Transverse colon (tissue), 4 donors: Measurements from ENCODE around the gene DHRS3. TPM values are rescaled to one million over a fixed set of nuclear protein-coding genes. Genes with fewer than 3 reads are reported as not detected.
"Not testable (repeated sequence)": the region's sequence is repeated elsewhere in the genome, so short reads cannot be mapped to it uniquely, and the experiment has no call there.

Experiments
- DNase-seq: peaks from one replicate; pipeline ENCODE4 v3.0.0-alpha.2; 2019
- H3K27ac ChIP-seq, 4 donors: fragments of 200-600 bp; sonication (generic); 2 replicates each; pipeline ENCODE4 v1.5.1; 2016 to 2018; ENCODE audit warnings: inconsistent platforms in 4 of 4
- H3K27me3 ChIP-seq: fragments of 200-600 bp; sonication (generic); 2 replicates; pipeline ENCODE4 v1.5.1; 2017; ENCODE audit warnings: inconsistent platforms
- H3K36me3 ChIP-seq, 4 donors: fragments of 200-600 bp; sonication (generic); 2 replicates each; pipeline ENCODE4 v1.5.1; 2017 to 2019; ENCODE audit warnings: inconsistent platforms in 4 of 4
- H3K4me1 ChIP-seq, 4 donors: fragments of 200-600 bp; sonication (generic); 2 replicates each; pipeline ENCODE4 v1.5.1; 2017 to 2020; ENCODE audit warnings: inconsistent platforms in 4 of 4
- H3K4me3 ChIP-seq, 4 donors: fragments of 200-600 bp; sonication (generic); 1 replicate in 1 of 4; 2 replicates in 3 of 4; pipeline versions ENCODE4 v1.5.1 to v1.6.1; 2017 to 2019; ENCODE audit warnings: inconsistent platforms in 4 of 4
- H3K9me3 ChIP-seq, 2 donors: fragments of 200-600 bp; sonication (generic); 2 replicates each; pipeline ENCODE4 v1.5.1; 2017 to 2019; ENCODE audit warnings: inconsistent platforms in 2 of 2
- CTCF ChIP-seq, 5 experiments: fragments of 200-600 bp in 3 of 5; fragments of 450-650 bp in 2 of 5; sonication (generic) in 3 of 5; IDR thresholded peaks; 1 replicate in 2 of 5; 2 replicates in 3 of 5; pipeline ENCODE4 v1.5.1; 2016 to 2017; ENCODE audit warnings: antibody characterized with exemption in 5 of 5, inconsistent platforms in 3 of 5, mild to moderate bottlenecking in 2 of 5, moderate library complexity in 1 of 5
- EP300 ChIP-seq: sonication (generic); formaldehyde crosslinking; IDR thresholded peaks from one replicate; pipeline ENCODE4 v1.6.1; 2017; ENCODE audit warnings: antibody characterized with exemption, low read depth
- POLR2A ChIP-seq: fragments of 450-650 bp; IDR thresholded peaks from one replicate; pipeline ENCODE4 v1.6.1; 2016; ENCODE audit warnings: antibody characterized with exemption, mild to moderate bottlenecking, moderate library complexity
- POLR2AphosphoS5 ChIP-seq, 3 donors: sonication (generic); formaldehyde crosslinking; IDR thresholded peaks; one replicate each; pipeline ENCODE4 v1.6.1; 2016; ENCODE audit warnings: antibody characterized with exemption in 3 of 3
- WGBS, 2 donors: methylation state at CpG; one replicate each; pipeline ENCODE4 v1.1.5; 2018; ENCODE audit warnings: low coverage in 1 of 2; 5-methylcytosine and 5-hydroxymethylcytosine counted together
- in situ Hi-C, 4 donors: fragments of 200-750 bp; cut with MboI; loops; one replicate each; pipeline versions ENCODE4 v1.15.0 to v1.15.1; 2017; ENCODE audit warnings: low sequenced_read_pairs in 3 of 4, low pct_ligation_motif_present in 1 of 4, low pct_unique_long_range_greater_than_20kb in 1 of 4
- intact Hi-C: fragments of 100-400 bp; cut with DNase I; formaldehyde crosslinking; loops from one replicate; pipeline ENCODE4 v1.15.1; 2023; ENCODE audit warnings: low total_unique reads
- total RNA-seq, 4 donors: library from RNA; depleted of rRNA; stranded (reverse); fragments of >200 nt; gene quantifications; one replicate each; pipeline ENCODE4 v1.1.0, GENCODE V29; 2016

DHRS3 gene
- total RNA-seq, 4 donors from 2014 or later: 55.3 to 122 (median 103) TPM

- H3K36me3 ChIP-seq: no peaks in the 10 kb centered on the region
- no peaks in the 10 kb centered on the region for H3K9me3 ChIP-seq
- H3K27ac ChIP-seq: no peak overlapping the region
- no peaks in the 10 kb centered on the region for H3K27me3 ChIP-seq
- no peak overlapping the region for H3K4me3 ChIP-seq
- DNase-seq: no peak
- H3K4me1 ChIP-seq: no peaks in the 10 kb centered on the region
- intact Hi-C loops (no loop called here), in situ Hi-C loops (loop anchor here in 2 of 4 donors (25.0 kb wide), 1 partner anchor 336 kb away; no protein-coding TSS in a partner anchor)
- TF ChIP-seq EP300: no peak
- TF ChIP-seq CTCF (IDR thresholded peaks at IDR 0.05): no peak
- no peak for TF ChIP-seq POLR2AphosphoS5 (IDR thresholded peaks at IDR 0.05)
- TF ChIP-seq POLR2A: no peak
- WGBS, 2 donors: 87% methylated on average over 7 of the region's 7 CpGs; no CpG with 5 or more reads in 1 of the 2 donors
Measured at GRCh38 chr1:12648741-12649140, 30.7 kb upstream of the DHRS3 start.

- H3K36me3 ChIP-seq, H3K27me3 ChIP-seq, H3K9me3 ChIP-seq, H3K27ac ChIP-seq, DNase-seq, H3K4me1 ChIP-seq, H3K4me3 ChIP-seq, intact Hi-C loops: not testable (repeated sequence)
- 90 to 92% methylated on average over 3 to 9 of the region's 9 CpGs for WGBS, 2 donors
- in situ Hi-C loops: loop anchor here in 2 of 4 donors (25.0 kb wide), 1 partner anchor 333 kb away; no protein-coding TSS in a partner anchor
Measured at GRCh38 chr1:12645401-12645800, 27.4 kb upstream of the DHRS3 start.

- no peaks in the 10 kb centered on the region for H3K27me3 ChIP-seq
- no peak overlapping the region for H3K27ac ChIP-seq
- peaks cover 6 to 15% of the 10 kb centered on the region in 2 donors for H3K9me3 ChIP-seq
- intact Hi-C loops (no loop called here), in situ Hi-C loops (loop anchor here in 2 of 4 donors (25.0 kb wide), 1 partner anchor 333 kb away; no protein-coding TSS in a partner anchor)
- H3K4me1 ChIP-seq: no peaks in the 10 kb centered on the region
- no peak overlapping the region for H3K4me3 ChIP-seq
- 85 to 89% methylated on average over 2 of the region's 2 CpGs for WGBS, 2 donors
- H3K36me3 ChIP-seq: no peaks in the 10 kb centered on the region
- no peak for DNase-seq
- no peak for TF ChIP-seq POLR2AphosphoS5 (IDR thresholded peaks at IDR 0.05)
Measured at GRCh38 chr1:12644829-12645228, 26.8 kb upstream of the DHRS3 start.

GRCh38 chr1:12644237-12644636, 26.2 kb upstream of the DHRS3 start:
- 94% methylated on average over 2 of the region's 2 CpGs; no CpG with 5 or more reads in 1 of the 2 donors for WGBS, 2 donors
- TF ChIP-seq POLR2AphosphoS5 (IDR thresholded peaks at IDR 0.05) (no peak), POLR2A (no peak), EP300 (no peak), CTCF (IDR thresholded peaks at IDR 0.05) (no peak)
- Histone ChIP-seq H3K27me3 (no peaks in the 10 kb centered on the region), H3K4me3 (no peak overlapping the region), H3K9me3 (peaks cover 12 to 21% of the 10 kb centered on the region in 2 donors), H3K36me3 (no peaks in the 10 kb centered on the region), H3K27ac (no peak overlapping the region), H3K4me1 (no peaks in the 10 kb centered on the region)
- in situ Hi-C loops (loop anchor here in 2 of 4 donors (25.0 kb wide), 1 partner anchor 332 kb away; no protein-coding TSS in a partner anchor), intact Hi-C loops (no loop called here)
- DNase-seq: no peak

GRCh38 chr1:12643785-12644184, 25.8 kb upstream of the DHRS3 start, which contains the start of gene AADACL4:
Gene AADACL4 (plus strand): TSS chr1:12644085. CDS start chr1:12644547, 462 bp downstream.
- in situ Hi-C loops: loop anchor here in 2 of 4 donors (25.0 kb wide), 1 partner anchor 331 kb away; no protein-coding TSS in a partner anchor
- Histone ChIP-seq H3K4me3 (no peak within 1 kb of the TSS), H3K27ac (no peak within 1 kb of the TSS), H3K9me3 (peaks cover 14 to 22% of the 10 kb centered on the region in 2 donors), H3K27me3 (no peaks in the 10 kb centered on the region), H3K36me3 (no peaks in the 10 kb centered on the region), H3K4me1 (no peaks in the 10 kb centered on the region)
- 80 to 89% methylated on average over 2 to 7 of the region's 7 CpGs for WGBS, 2 donors
- intact Hi-C loops: no loop called here
- no peak for DNase-seq
- TF ChIP-seq POLR2AphosphoS5 (IDR thresholded peaks at IDR 0.05) (no peak), EP300 (no peak), POLR2A (no peak), CTCF (IDR thresholded peaks at IDR 0.05) (no peak)
